Uterus (tissue), 2 donors: Measurements from ENCODE around the gene AGPAT4.

Experiments
- CTCF ChIP-seq, 4 experiments: fragments of 200-600 bp in 2 of 4; fragments of 450-650 bp in 2 of 4; sonication (generic) in 2 of 4; IDR thresholded peaks; one replicate each; pipeline ENCODE4 v1.5.1; 2016 to 2019; ENCODE audit warnings: antibody characterized with exemption in 4 of 4, mild to moderate bottlenecking in 2 of 4, moderate library complexity in 1 of 4
- POLR2A ChIP-seq, 2 donors: fragments of 450-650 bp; IDR thresholded peaks; one replicate each; pipeline ENCODE4 v1.6.1; 2016; ENCODE audit warnings: antibody characterized with exemption in 2 of 2, mild to moderate bottlenecking in 1 of 2, moderate library complexity in 1 of 2

GRCh38 chr6:161215193-161215592 lies 58.7 kb downstream of the AGPAT4 start:
- TF ChIP-seq CTCF (IDR thresholded peaks at IDR 0.05) (no peak), POLR2A (IDR thresholded peaks at IDR 0.05) (no peak)
